IgD-negative memory B cell (primary cell): ENCODE measurements around the gene CIAO1. TPM values are rescaled to one million over a fixed set of nuclear protein-coding genes. Genes with fewer than 3 reads are reported as not detected.
"Not testable (repeated sequence)": the region's sequence is repeated elsewhere in the genome, so short reads cannot be mapped to it uniquely, and the experiment has no call there.

Experiments
- H3K27ac Mint-ChIP-seq, 3 donors: one replicate each; pipeline ENCODE4 v1.8.0; 2020 to 2022; ENCODE audit warnings: mild to moderate bottlenecking in 3 of 3, mixed read lengths in 3 of 3, moderate library complexity in 1 of 3
- H3K27me3 Mint-ChIP-seq: one replicate; pipeline ENCODE4 v1.8.0; 2021; ENCODE audit warnings: mixed read lengths
- H3K36me3 Mint-ChIP-seq: one replicate; pipeline ENCODE4 v1.8.0; 2020; ENCODE audit warnings: mild to moderate bottlenecking, mixed read lengths
- H3K4me1 Mint-ChIP-seq, 3 donors: one replicate each; pipeline ENCODE4 v1.8.0; 2020 to 2022; ENCODE audit warnings: mixed read lengths in 3 of 3, mild to moderate bottlenecking in 1 of 3
- H3K4me3 Mint-ChIP-seq, 4 donors: one replicate each; pipeline ENCODE4 v1.8.0; 2020 to 2022; ENCODE audit warnings: mild to moderate bottlenecking in 4 of 4, mixed read lengths in 4 of 4, moderate library complexity in 3 of 4
- H3K9me3 Mint-ChIP-seq, 3 donors: one replicate each; pipeline ENCODE4 v1.8.0; 2020 to 2021; ENCODE audit warnings: mixed read lengths in 3 of 3, mild to moderate bottlenecking in 1 of 3
- polyA plus RNA-seq: library from polyadenylated mRNA; unstranded; fragments of 300-500 nt; fragmentation: Illumina TruSeq; gene quantifications from one replicate; pipeline ENCODE4 v1.2.3, GENCODE V29; 2021

CIAO1 gene
- 83.5 TPM for polyA plus RNA-seq

- Mint-ChIP-seq H3K27ac (peak within 1 kb of the TSS; percentile 93 to 96 (median 95)), H3K36me3 (peaks cover 2% of the 10 kb centered on the region), H3K4me3 (peak within 1 kb of the TSS; percentile 89 to 97 (median 97))
Observed at GRCh38 chr2:96265840-96266679, at the start of gene CIAO1, which contains the start of gene TMEM127. TSS of gene CIAO1 (plus strand) at chr2:96266225. CDS start at chr2:96266351, 126 bp downstream. TSS of gene TMEM127 (minus strand) at chr2:96265997. CDS start at chr2:96265381, 616 bp downstream.

GRCh38 chr2:96218508-96219131, 47.4 kb upstream of the CIAO1 start:
- H3K27me3 Mint-ChIP-seq = no peaks in the 10 kb centered on the region
- no peak overlapping the region for H3K27ac Mint-ChIP-seq
- H3K9me3 Mint-ChIP-seq = no peaks in the 10 kb centered on the region
- no peak overlapping the region for H3K4me3 Mint-ChIP-seq
- H3K36me3 Mint-ChIP-seq = peaks cover 3% of the 10 kb centered on the region
- H3K4me1 Mint-ChIP-seq = peaks cover 2 to 19% (median 5%) of the 10 kb centered on the region in 3 donors

More at GRCh38 chr2:96265840-96266679, at the start of gene CIAO1, which contains the start of gene TMEM127:
- no peaks in the 10 kb centered on the region for H3K27me3 Mint-ChIP-seq
- no peaks in the 10 kb centered on the region for H3K9me3 Mint-ChIP-seq
- peaks cover 19 to 24% (median 21%) of the 10 kb centered on the region in 3 donors for H3K4me1 Mint-ChIP-seq

- not testable (repeated sequence) for H3K9me3 Mint-ChIP-seq
Observed at GRCh38 chr2:96219959-96220358, 46.1 kb upstream of the CIAO1 start.

GRCh38 chr2:96221106-96221505, 44.9 kb upstream of the CIAO1 start:
- not testable (repeated sequence) for H3K9me3 Mint-ChIP-seq, H3K4me3 Mint-ChIP-seq, H3K27ac Mint-ChIP-seq, H3K36me3 Mint-ChIP-seq, H3K27me3 Mint-ChIP-seq
- H3K4me1 Mint-ChIP-seq = peaks cover 7 to 22% (median 14%) of the 10 kb centered on the region in 3 donors

More at GRCh38 chr2:96219959-96220358, 46.1 kb upstream of the CIAO1 start:
- not testable (repeated sequence) for H3K4me3 Mint-ChIP-seq, H3K36me3 Mint-ChIP-seq, H3K27ac Mint-ChIP-seq, H3K27me3 Mint-ChIP-seq
- peaks cover 4 to 17% (median 7%) of the 10 kb centered on the region in 3 donors for H3K4me1 Mint-ChIP-seq

- Mint-ChIP-seq H3K27ac (peak overlapping the region; percentile 42 to 57 (median 44)), H3K36me3 (peaks cover 8% of the 10 kb centered on the region), H3K4me3 (peak overlapping the region in 2 of 4 donors; percentile 53 to 58), H3K4me1 (peaks cover 7 to 22% (median 14%) of the 10 kb centered on the region in 3 donors), H3K9me3 (no peaks in the 10 kb centered on the region), H3K27me3 (no peaks in the 10 kb centered on the region)
Observed at GRCh38 chr2:96225016-96225533, 41.0 kb upstream of the CIAO1 start.

- Mint-ChIP-seq H3K27ac (no peak overlapping the region), H3K27me3 (no peaks in the 10 kb centered on the region)
Observed at GRCh38 chr2:96231316-96231715, 34.7 kb upstream of the CIAO1 start.

GRCh38 chr2:96233436-96233835, 32.6 kb upstream of the CIAO1 start:
- H3K27ac Mint-ChIP-seq = peak overlapping the region in 1 of 3 donors; percentile 55
- H3K27me3 Mint-ChIP-seq = no peaks in the 10 kb centered on the region
- H3K4me3 Mint-ChIP-seq = peak overlapping the region in 1 of 4 donors; percentile 89
- peaks cover 13 to 17% (median 14%) of the 10 kb centered on the region in 3 donors for H3K4me1 Mint-ChIP-seq
- H3K9me3 Mint-ChIP-seq = no peaks in the 10 kb centered on the region
- H3K36me3 Mint-ChIP-seq = peaks cover 7% of the 10 kb centered on the region

More at GRCh38 chr2:96231316-96231715, 34.7 kb upstream of the CIAO1 start:
- Mint-ChIP-seq H3K9me3 (no peaks in the 10 kb centered on the region), H3K36me3 (peaks cover 7% of the 10 kb centered on the region), H3K4me1 (peaks cover 13 to 17% (median 14%) of the 10 kb centered on the region in 3 donors), H3K4me3 (no peak overlapping the region)

- Mint-ChIP-seq H3K27ac (peak overlapping the region in 1 of 3 donors; percentile 55), H3K4me1 (peaks cover 13 to 17% (median 14%) of the 10 kb centered on the region in 3 donors), H3K4me3 (peak overlapping the region in 1 of 4 donors; percentile 89)
Observed at GRCh38 chr2:96233880-96234316, 32.1 kb upstream of the CIAO1 start.

GRCh38 chr2:96236882-96237281, 29.1 kb upstream of the CIAO1 start:
- no peaks in the 10 kb centered on the region for H3K27me3 Mint-ChIP-seq
- H3K36me3 Mint-ChIP-seq = peaks cover 2% of the 10 kb centered on the region
- H3K4me1 Mint-ChIP-seq = peaks cover 21 to 27% (median 26%) of the 10 kb centered on the region in 3 donors
- no peaks in the 10 kb centered on the region for H3K9me3 Mint-ChIP-seq
- H3K4me3 Mint-ChIP-seq = no peak overlapping the region
- H3K27ac Mint-ChIP-seq = no peak overlapping the region

More at GRCh38 chr2:96233880-96234316, 32.1 kb upstream of the CIAO1 start:
- Mint-ChIP-seq H3K36me3 (peaks cover 7% of the 10 kb centered on the region), H3K9me3 (no peaks in the 10 kb centered on the region), H3K27me3 (no peaks in the 10 kb centered on the region)

- peaks cover 2% of the 10 kb centered on the region for H3K36me3 Mint-ChIP-seq
- H3K27ac Mint-ChIP-seq = no peak overlapping the region
- no peaks in the 10 kb centered on the region for H3K9me3 Mint-ChIP-seq
- no peak overlapping the region for H3K4me3 Mint-ChIP-seq
- no peaks in the 10 kb centered on the region for H3K27me3 Mint-ChIP-seq
- peaks cover 28 to 36% (median 33%) of the 10 kb centered on the region in 3 donors for H3K4me1 Mint-ChIP-seq
Observed at GRCh38 chr2:96238266-96238665, 27.8 kb upstream of the CIAO1 start.

- Mint-ChIP-seq H3K9me3 (no peaks in the 10 kb centered on the region), H3K36me3 (peaks cover 2% of the 10 kb centered on the region), H3K4me3 (no peak overlapping the region), H3K4me1 (peaks cover 25 to 30% (median 26%) of the 10 kb centered on the region in 3 donors), H3K27me3 (no peaks in the 10 kb centered on the region), H3K27ac (no peak overlapping the region)
Observed at GRCh38 chr2:96239091-96239490, 26.9 kb upstream of the CIAO1 start.

- Mint-ChIP-seq H3K9me3 (no peaks in the 10 kb centered on the region), H3K36me3 (peaks cover 2% of the 10 kb centered on the region), H3K4me1 (peaks cover 20 to 27% (median 22%) of the 10 kb centered on the region in 3 donors), H3K27me3 (no peaks in the 10 kb centered on the region), H3K4me3 (no peak overlapping the region), H3K27ac (peak overlapping the region in 1 of 3 donors; percentile 53)
Observed at GRCh38 chr2:96239745-96240264, 26.2 kb upstream of the CIAO1 start.

GRCh38 chr2:96240341-96241038, 25.5 kb upstream of the CIAO1 start:
- H3K4me1 Mint-ChIP-seq = peaks cover 23 to 31% (median 26%) of the 10 kb centered on the region in 3 donors
- no peaks in the 10 kb centered on the region for H3K9me3 Mint-ChIP-seq
- no peaks in the 10 kb centered on the region for H3K27me3 Mint-ChIP-seq
- H3K4me3 Mint-ChIP-seq = peak overlapping the region in 1 of 4 donors; percentile 92
- H3K36me3 Mint-ChIP-seq = peaks cover 3% of the 10 kb centered on the region
- H3K27ac Mint-ChIP-seq = peak overlapping the region in 2 of 3 donors; percentile 66 to 97

- Mint-ChIP-seq H3K9me3 (no peaks in the 10 kb centered on the region), H3K27ac (peak overlapping the region; percentile 66 to 97 (median 90)), H3K4me3 (peak overlapping the region in 3 of 4 donors; percentile 82 to 92 (median 84)), H3K27me3 (no peaks in the 10 kb centered on the region), H3K36me3 (peaks cover 8% of the 10 kb centered on the region), H3K4me1 (peaks cover 29 to 33% (median 31%) of the 10 kb centered on the region in 3 donors)
Observed at GRCh38 chr2:96241227-96241626, 24.8 kb upstream of the CIAO1 start.
